Activated CD4-positive, alpha-beta T cell treated with anti-CD3 and anti-CD28 coated beads for 1 hour (primary cell): ENCODE data around the gene AKAP8.
"Not testable (repeated sequence)": the region's sequence is repeated elsewhere in the genome, so short reads cannot be mapped to it uniquely, and the experiment has no call there.

Experiments used
- DNase-seq: peaks from one replicate; pipeline ENCODE4 v3.0.0-alpha.2; 2020

AKAP8 gene

DNA sequence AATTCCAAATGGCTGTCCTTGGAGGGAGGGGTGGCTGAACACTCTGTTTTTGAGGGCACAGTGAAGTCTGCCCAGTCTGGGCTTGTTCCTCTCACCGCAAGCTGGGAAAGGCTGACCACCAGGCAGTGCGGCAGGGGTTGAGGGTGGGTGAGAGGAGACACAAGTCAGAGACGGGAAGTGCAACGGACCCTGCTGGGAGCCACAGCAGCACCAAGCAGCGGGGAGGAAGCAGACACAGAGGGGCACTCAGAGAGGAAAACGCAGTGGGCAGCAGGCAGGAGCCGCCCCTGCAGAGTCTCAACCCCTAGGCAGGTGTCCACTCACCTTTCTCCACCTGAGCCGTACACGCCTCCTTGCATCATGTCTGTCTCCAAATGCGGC lies 23.6 kb upstream of the AKAP8 start:
- DNase-seq: no peak

DNA sequence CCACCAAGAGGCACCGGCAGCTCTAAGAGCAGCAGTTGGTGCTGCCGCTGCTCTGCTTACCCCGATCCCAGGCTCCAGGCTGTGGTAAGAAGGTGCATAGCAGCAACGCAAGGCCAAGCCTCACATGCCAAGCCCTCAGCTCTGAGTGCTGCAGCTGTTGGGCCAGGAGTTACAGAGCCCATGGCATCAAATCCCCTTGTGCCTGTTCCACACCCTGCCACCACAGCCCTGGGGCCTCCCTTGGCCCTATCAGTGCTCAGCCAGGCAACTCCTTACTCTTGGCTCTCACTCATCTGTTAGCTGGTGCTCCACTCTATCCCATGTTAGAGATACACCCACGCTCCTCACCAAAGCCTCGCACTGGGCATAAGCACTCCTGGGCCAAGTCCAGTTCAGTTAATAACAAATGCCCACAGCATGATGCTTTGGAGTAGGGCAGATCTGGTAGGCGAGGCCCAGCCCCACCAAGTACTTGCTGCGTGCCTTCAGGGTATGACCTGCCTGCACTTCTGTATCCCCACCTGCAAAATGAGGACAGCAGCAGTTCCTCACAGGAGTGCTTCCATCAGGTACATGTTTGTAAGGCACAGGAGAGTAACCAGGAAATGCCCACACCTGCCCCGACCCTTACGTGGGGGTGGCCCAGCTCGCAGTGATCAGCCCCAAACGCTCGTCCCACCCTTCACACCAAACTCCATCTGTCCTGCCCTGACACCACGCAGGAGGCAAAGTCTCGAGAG lies 23.0 kb upstream of the AKAP8 start:
- DNase-seq: no peak

DNA sequence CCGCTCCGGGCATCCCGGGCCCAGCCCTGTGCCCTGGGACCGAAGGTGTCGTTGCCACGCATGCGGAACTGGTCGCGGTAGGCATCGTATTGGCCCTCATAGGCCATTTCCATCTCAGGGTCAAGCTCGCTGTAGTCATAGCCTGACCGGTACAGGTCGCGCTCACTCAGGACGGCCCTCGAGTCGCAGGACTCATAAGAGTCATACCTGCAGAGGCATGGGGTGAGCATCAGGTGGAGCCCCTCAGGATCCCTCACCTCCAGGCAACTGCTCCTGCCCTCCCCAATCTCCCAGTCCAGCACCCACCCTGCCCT lies 21.8 kb upstream of the AKAP8 start:
- no peak for DNase-seq

DNA sequence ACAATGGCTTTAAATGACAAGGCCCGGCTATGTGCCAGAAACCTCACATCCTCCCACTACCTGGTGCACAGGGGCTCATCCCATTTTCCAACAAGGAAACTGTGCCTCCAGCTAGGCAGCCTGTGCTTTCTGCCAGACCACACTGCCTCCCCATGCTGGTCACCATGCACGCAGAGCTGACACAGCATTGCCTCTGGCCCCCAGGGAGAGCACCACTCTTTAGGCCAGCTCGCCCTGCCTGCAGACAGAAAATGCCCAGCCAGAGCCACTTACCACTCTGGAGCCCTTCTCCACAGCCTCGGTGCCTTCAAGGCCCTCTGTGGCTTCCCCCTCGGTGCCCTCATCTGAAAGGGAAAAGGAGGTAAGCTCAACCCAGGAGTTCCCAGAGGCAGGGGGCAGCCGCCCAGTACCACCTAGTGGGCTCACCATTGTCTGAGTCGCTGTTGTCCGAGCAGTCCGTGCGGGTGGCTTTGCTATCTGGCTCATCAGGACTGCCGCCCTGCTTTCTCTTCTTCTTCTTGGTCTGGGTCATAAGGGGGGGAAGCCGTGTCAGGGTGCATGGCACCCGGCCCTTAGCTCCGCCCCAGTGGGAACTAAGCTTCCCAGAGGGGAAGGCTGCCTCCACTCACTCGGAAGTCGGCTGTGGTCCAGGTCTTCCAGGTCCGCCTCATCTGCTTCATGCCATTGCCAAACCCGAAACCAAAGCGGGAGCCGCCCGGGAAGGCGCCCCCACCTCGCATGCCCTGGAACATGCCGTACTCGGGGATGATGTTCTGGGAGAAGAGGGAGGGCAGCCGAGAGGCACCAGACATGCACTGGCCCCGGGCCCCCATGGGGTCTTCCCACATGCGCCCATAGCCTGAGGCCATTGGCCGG lies 21.2 kb upstream of the AKAP8 start:
- no peak for DNase-seq

DNA sequence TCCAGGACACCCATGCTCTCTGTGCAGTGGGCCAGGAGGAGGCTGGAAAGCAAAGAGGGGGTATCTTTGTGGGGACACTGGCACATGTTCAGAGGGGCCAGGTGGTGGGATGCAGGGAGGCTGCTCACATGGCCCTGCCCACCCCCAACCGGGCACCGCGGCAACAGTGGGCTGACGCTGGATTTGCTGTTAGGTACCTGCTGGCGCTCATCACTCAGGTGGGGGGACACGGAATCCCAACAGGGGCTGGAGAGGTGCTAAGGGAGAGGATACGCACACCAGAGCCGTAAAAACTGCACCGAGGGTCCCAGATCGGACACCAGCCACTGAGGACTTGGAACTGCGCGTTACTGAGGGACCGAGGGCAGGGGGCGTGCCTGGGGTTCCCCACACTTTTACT lies 20.0 kb upstream of the AKAP8 start:
- no peak for DNase-seq

DNA sequence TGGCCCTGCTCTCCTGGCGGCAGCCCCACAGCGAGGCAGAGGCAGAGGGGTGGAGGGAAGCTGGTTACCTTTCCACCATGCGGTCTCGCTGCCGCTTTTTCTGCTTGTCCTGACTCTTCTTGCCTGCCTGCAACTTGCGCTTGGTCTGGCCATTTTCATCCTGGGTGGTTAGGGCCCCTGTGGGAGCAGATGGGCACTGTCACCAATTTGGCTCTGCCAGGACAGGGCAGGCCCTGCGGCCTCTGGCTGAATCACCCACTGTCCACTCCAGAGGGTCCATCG lies 19.6 kb upstream of the AKAP8 start:
- DNase-seq: no peak

DNA sequence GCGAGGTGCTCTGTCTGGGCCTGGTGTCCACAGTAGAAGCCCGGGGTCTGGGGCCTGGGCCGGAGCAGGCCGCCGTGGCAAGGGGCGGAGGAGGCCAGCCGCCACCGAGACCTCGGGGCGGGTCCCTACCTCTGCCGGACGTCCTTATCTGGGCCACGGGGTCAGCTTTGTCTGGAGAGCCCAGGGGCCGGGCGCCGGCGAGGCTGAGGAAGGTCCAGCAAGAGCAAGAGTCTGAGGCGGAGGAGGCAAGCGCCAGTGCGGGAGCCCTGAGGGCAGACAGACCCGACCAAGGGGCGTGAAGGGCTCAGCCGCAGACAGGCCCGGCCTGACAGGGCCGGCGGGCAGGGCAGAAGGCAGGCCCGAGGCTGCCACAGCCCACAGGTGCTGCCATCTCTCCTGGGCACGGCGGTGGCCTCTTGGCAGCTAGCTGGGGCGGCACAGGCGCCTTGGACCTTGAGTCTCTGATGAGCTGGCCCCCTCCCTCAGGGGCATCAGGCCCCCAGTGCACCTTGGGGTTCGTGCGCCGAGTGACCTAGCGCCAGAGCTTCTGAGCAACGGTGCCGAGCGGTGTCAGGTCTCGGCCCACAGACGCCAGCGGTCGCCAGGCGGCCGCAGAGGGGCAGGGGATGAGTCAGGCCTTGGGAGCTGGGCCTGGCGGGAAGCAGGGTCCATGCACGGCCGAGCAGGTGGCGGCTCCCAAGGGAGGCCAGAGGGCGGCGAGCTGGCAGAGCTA lies 19.1 kb upstream of the AKAP8 start:
- DNase-seq: no peak

DNA sequence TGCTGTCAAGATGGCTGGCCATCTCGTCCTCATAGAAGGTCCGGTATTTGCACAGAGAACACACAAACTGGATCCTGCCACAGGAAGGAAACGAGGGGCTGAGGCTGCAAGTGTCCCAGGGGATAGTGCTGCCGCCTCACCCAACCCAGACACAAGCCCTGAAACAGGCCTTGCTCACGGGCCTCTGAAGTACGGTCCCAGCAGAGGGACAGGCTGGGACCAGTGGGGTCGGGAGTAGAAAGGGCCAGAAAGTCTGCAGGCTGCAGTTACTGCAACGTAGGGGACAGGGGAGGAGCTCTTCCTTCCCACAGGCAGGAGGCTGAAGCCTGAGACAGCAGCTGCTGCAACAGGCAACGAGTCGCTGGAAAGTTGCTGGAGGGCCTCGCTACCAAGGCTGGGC lies 18.2 kb upstream of the AKAP8 start:
- no peak for DNase-seq

DNA sequence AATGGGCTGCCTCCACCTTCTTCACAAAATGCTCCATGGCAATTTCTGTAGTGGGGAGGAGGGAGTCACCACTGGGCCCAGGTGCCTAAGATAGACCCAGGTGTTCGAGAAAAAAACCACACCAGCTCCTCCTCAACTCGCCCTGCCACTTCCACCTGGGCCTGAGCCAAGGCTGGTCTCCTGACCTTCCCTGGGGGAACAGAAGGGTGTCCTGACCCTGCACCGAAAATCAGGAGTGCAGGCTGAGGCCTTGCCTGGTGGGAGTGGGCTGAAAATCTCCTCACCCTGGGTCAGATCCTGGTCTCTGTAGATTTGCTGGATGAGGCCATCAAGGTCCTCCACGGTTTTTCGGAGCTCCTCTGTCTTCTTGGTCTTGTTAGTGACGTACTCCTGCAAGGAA lies 17.6 kb upstream of the AKAP8 start:
- DNase-seq: no peak

DNA sequence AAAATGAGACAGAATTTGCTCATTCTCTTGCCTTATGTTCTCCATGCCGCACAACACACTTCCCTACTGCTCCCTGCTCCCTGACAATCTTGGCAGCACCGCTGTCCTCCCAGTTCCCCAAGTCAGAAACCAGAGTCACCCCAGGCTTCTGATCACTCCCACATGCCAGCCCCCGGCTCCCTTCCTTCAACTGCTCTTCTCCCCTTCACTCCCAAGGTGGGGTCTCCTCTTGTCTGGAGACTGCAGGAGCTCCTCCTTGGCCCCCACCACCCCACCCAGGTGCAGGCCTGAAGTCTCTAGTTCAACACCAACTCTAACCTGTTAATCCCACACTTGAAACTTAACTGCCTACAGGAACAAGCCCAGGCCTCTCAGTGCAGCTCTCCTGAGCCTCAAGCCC lies 16.8 kb upstream of the AKAP8 start:
- no peak for DNase-seq

DNA sequence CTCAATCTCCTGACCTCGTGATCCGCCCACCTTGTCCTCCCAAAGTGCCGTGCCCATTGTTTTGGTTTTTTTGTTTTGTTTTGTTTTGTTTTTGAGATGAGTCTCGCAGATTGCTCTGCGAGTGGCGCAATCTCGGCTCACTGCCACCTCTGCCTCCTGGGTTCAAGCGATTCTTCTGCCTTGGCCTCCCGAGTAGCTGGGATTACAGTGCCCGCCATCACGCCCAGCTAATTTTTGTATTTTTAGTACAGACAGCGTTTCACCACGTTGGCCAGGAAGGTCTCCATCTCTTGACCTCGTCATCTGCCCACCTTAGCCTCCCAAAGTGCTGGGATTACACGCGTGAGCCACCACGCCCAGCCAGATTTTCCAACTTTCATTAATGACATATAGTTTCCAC lies 15.7 kb upstream of the AKAP8 start:
- not testable (repeated sequence) for DNase-seq

DNA sequence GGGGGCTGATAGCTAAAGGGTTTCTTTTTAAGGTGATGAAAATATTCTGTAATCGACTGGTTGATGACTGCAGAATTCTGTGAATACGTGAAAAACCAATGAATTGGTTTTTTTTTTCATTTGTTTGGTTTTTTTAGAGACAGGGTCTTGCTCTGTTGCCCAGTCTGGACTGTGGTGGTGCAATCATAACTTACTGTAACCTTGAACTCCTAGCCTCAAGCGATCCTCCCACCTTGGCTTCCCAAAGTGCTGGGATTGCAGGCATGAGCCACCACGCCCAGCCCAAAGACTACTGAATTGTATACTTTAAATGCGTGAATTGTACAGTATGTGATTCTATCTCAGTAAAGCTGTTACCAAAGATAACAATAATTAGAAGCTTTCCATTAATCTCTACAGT lies 14.8 kb upstream of the AKAP8 start:
- no peak for DNase-seq

DNA sequence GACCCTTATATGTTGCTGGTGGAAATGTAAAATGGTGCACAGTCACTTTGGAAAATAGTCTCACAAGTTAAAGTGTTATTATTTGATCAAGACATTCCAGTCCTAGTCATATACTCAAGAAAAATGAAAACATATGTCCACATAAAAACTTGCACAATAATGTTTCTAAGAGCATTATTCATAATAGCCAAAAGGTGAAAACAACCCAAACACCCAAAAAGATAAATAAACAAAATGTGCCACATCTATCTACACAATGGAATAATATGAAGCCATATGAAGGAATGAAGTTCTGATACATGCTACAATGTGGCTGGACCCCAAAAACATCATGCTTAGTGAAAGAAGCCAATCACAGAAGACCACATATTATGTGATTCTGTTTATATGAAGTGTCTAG lies 14.4 kb upstream of the AKAP8 start:
- no peak for DNase-seq

DNA sequence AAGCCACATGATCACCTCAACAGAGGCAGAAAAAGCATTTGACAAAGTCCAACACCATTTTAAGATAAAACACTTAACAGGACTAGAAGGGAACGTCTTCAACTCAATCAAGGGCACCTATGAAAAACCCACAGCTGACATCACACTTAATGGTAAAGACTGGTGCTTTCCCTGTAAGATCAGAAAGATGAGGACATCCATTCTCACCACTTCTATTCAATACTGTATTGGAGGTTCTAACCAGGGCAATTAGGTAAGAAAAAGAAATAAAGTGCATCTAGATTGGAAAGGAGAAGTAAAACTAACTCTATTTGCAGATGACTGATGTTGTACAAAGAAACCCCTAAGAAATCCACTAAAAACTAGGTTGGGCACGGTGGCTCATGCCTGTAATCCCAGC lies 11.2 kb upstream of the AKAP8 start:
- DNase-seq: no peak

DNA sequence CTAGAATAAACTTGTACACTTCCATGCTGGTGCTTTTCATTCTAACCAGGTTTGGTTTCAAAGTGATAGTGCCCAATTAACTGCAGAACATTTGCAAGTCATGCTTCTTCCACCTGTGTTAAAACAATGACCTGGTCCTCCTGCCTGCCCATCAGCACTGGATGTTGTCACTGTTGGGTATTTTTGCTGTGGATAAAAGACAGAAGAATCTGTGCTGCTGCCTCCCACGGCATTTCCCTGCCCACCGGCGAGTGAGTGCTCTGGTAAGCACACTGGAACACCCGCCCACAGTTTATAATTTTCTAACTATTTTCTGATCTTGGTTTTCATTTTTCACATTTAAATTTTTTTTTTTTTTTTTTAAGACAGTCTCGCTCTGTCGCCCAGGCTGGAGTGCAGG lies 2.3 kb upstream of the AKAP8 start:
- no peak for DNase-seq

DNA sequence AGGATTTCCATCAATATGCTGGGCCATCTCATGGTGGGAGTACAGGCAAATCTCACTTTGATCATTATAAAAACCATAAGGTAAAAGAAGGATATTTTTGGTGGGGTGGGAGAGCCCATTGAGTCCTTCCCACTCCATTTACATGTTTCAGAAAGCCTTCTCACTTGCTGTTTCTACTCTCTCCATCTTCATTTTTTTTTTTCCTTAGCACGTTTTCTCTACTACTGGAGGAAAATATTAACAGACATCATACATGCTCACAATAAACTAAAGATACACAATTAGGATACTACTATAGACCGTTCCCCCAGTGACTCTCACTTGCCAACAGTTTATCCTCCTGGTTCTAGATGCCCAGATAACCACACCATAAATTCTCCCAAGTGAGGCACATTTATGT lies 1.8 kb upstream of the AKAP8 start:
- no peak for DNase-seq

DNA sequence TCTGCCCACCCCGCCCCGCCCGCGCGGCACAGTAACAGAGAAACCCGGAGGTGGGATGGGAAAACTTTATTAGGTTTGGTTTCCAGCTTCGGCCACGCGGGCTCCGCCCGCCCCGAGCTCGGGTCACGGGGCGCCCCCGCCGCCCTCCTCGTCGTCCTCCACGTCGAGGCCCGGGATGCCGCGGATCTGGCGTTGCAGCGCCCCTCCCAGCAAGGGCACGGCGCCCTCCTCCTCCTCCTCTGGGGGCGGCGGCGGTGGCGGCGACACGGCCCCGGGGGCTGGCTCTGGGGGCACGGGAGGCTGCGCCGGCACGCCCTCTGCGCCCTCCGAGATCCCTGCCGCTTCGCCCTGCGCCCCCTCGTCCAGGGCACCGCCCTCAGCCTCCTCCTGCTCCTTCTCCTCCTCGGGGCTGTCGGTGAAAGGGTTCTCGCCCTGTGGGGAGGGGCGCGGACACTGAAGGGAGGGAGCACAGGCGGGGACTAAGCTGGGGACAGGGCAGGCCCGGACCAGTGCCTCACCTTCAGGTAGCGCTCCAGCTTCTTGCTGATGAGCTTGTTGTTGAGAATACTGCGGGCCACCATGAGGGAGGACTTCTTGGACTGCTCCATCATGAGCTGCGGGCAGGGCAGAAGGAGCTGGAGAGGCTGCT lies 536 bp upstream of the AKAP8 start:
- no peak for DNase-seq

DNA sequence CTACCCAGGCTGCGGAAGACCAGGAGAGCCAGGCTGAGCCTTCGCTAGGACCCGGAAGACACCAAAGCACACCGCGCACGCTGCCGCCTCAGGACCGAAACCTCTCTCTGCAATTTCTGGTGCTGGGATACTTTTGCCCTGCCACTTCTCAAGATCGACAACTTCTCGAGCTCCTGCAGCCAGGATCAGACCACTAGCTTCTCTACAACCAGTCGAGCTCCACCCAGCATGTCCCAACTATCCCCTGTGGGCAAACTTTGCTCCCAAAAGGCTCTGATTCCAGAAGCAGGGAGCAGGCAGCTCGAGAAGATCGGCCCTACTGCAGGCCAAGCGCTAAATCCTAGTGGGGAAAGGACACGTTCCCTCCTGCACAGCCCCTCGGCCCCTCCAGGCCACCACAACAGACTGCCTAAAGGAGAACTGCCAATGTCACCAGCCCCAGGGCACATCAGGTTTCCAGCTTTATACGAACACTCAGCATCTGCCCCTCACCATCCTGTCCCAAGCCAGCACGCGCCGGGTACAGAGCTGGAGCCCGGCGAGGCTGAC lies 979 bp downstream of the AKAP8 start:
- no peak for DNase-seq

DNA sequence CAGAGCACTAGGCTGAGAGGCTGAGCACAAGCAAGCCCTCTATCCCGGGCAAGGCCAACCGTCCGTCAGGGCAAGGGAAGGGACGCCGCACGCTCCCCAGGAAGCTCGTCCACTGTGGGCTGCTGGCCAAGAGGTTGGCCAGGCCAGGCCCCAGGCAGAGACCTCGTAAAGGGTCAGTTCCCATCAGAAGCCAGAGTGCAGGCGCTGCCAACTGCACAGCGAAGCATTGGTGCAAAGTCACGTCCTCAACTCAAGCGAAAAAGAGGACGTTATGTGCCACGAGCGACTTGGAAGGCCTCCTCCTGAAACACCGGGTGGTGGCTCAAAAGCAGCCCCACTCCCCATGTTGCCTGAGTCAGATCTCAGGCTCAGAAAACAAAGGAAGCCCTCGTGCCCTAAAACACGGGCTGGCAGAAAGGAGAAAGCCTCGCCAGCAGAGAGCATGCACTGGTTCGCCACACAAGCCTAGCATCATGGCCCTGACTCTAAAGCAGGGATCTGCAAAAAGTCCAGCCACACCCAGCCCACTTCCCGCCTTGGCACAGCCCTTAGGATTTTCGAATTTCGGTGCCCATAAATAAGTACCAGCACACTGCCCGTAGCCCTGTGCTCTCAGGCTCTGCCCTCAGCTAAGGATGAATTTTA lies 4.7 kb downstream of the AKAP8 start:
- no peak for DNase-seq

DNA sequence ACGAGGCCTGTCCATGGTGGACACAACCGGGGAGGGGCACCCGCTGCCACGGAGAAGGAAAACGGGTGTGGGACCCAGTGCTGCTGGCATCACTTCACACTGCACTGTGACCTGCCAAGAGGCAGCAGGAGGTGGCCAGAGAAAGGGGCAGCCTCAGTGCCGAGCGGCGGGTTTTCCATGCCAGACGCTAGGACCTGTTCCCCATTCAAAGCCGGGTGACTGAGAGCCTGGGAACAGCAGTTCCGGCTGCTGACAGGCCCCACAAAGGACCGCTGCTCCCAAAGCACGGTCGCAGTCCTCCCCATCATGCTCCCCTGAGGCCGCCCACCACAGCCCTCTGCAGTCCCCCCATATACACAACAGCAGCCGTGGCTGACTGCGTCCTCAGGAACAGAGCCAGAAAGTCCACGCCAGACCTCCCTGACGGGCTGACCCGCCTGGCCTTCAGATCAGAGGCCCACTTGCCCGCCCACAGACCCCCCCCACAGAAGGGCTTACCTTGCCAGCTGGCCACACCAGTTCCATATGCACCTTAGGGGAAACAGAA lies 5.4 kb downstream of the AKAP8 start:
- no peak for DNase-seq

DNA sequence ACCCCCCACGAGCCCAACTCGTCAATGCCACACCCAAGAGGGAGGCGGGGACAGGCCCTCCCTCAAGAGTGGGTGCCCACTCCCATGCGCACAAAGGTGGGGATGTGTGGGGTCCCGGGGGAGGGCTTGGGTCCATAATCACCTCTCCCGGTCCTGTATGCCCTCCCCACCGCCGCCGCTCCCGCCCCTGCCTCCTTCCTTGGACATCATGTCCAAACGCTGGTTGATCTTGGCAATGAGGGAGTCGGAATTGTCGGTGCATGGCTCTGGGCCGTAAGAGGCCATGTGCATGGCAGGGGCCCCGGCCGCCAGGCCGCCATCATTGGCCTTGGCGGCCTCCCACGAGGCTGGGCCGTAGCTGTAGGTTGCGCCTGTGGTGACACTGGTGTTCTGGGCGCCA lies 5.9 kb downstream of the AKAP8 start:
- DNase-seq: no peak

DNA sequence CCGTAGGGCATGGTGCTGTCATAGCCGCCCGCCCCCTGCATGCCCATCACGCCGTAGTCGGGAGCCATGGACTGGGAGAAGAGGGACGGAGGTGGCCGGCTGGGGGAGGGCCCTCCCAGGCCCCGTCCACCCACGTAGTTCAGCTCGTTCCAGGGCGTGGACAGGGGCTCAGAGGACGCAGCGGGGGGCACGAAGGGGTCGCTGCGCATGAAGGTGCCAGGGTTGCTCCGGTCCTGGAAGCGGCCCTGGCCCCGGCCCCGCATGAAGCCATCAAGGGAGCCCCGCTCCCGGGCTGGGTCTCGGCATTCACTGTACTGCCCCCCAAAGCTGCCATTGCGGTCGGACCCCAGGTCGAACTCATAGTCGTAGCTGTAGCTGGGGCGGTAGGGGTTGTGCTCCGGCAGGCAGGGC lies 6.7 kb downstream of the AKAP8 start:
- no peak for DNase-seq

DNA sequence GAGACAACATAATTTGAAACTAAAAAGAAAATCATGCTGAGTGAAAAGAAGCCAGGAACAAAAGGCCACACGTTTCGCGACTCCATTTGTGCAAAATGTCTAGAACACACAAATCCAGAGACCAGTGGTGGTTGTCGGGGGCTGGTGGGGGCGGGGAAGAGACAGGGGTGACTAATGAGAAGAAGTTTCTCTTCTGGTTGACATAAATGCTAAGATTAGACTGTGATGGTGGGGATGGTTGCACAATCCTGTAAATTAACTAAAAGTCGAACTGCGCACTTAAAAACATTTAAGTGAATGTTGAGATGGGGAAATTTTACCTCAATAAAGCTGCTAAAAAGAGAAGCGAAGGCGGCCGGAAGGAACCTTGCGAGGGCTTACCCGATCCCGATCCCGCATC lies 7.1 kb downstream of the AKAP8 start:
- DNase-seq: no peak
